KMS-11 (cell line): ENCODE results near the gene TLR1.

Experiments
- H2AFZ ChIP-seq: fragments of 200-600 bp; sonication (generic); 2 replicates; pipeline ENCODE4 v1.6.1; 2016; ENCODE audit warnings: antibody characterized with exemption, mixed run types, low read depth
- H3K27ac ChIP-seq: fragments of 200-600 bp; sonication (generic); 2 replicates; pipeline ENCODE4 v1.6.1; 2016; ENCODE audit warnings: mild to moderate bottlenecking, mixed run types
- H3K27me3 ChIP-seq: fragments of 200-600 bp; sonication (generic); 2 replicates; pipeline ENCODE4 v1.6.1; 2017; ENCODE audit warnings: mild to moderate bottlenecking, low read depth, mixed run types, moderate library complexity; ENCODE audit not compliant: insufficient read depth
- H3K36me3 ChIP-seq: fragments of 200-600 bp; sonication (generic); 2 replicates; pipeline ENCODE4 v1.6.1; 2017; ENCODE audit warnings: mild to moderate bottlenecking, mixed run types; ENCODE audit not compliant: insufficient read depth
- H3K4me1 ChIP-seq: fragments of 200-600 bp; sonication (generic); 2 replicates; pipeline ENCODE4 v1.6.1; 2016; ENCODE audit warnings: mild to moderate bottlenecking, low read depth, mixed run types; ENCODE audit not compliant: poor library complexity, severe bottlenecking
- H3K4me2 ChIP-seq: fragments of 200-600 bp; sonication (generic); 2 replicates; pipeline ENCODE4 v1.7.0; 2016; ENCODE audit warnings: mild to moderate bottlenecking, mixed run types
- H3K4me3 ChIP-seq: fragments of 200-600 bp; sonication (generic); IDR thresholded peaks from 2 replicates; pipeline ENCODE4 v1.6.1; 2017; ENCODE audit warnings: low read depth, low read length, mixed read lengths; ENCODE audit not compliant: insufficient read depth
- H3K79me2 ChIP-seq: fragments of 200-600 bp; sonication (generic); 2 replicates; pipeline ENCODE4 v1.6.1; 2016; ENCODE audit warnings: low read depth, mixed run types; ENCODE audit not compliant: insufficient read depth
- H3K9ac ChIP-seq: fragments of 200-600 bp; sonication (generic); 2 replicates; pipeline ENCODE4 v1.6.1; 2016; ENCODE audit warnings: mild to moderate bottlenecking, mixed run types
- H4K20me1 ChIP-seq: fragments of 200-600 bp; sonication (generic); 2 replicates; pipeline ENCODE4 v1.6.1; 2016; ENCODE audit warnings: mild to moderate bottlenecking, mixed run types; ENCODE audit not compliant: insufficient read depth
- CTCF ChIP-seq: fragments of 200-600 bp; sonication (generic); conservative IDR thresholded peaks from 2 replicates; pipeline ENCODE4 v1.6.1; 2017; ENCODE audit warnings: low read depth, mild to moderate bottlenecking, antibody characterized with exemption, low read length, moderate library complexity, mixed read lengths

Gene TLR1

GRCh38 chr4:38757945-38758600 lies 46.5 kb downstream of the TLR1 start:
- Histone ChIP-seq H3K4me2 (no peak overlapping the region), H3K9ac (no peak overlapping the region), H3K27ac (no peak overlapping the region), H3K36me3 (no peaks in the 10 kb centered on the region), H4K20me1 (no peaks in the 10 kb centered on the region), H3K4me3 (no peak overlapping the region), H3K4me1 (no peaks in the 10 kb centered on the region), H3K79me2 (no peaks in the 10 kb centered on the region), H3K27me3 (no peaks in the 10 kb centered on the region), H2AFZ (no peak overlapping the region)
- TF ChIP-seq CTCF, result peak; percentile 50

DNA sequence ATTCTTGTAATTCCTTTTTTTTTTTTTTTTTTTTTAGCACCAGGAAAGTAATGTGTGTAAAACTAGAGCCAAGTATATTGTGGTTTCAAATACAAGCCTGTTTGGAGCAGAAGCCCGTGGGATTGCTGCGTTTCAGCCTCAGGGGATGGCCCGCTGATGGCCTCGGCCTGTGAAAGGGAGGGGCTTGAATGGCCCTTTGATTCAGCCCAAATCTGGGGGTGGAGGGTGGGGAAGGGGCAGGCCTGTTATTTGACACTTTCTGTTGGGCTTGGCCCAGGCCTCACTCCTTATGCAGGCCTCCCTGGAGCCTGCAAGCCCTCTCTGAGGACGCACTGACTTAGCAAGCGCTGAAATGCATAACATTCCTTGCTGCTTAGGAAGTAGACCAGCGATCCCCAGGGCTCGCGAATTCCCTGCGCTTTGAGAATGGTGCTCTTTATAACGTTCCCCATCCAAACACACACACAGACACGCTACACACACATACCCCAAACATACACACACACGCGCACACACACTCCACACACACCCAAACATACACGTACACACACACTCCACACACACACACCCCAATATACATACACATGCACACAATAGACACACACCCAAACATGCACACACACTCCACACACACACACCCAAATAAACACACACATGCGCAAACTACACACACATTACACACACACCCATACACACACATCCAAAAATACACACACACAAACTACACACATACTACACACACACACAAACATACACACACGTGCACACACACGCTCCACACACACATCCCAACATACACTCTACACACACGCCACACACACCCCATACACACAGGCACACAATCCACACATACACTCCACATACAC lies 51.4 kb downstream of the TLR1 start:
- H3K36me3 ChIP-seq, result no peaks in the 10 kb centered on the region
- no peak overlapping the region for H3K27ac ChIP-seq
- H3K4me1 ChIP-seq, result no peaks in the 10 kb centered on the region
- no peak overlapping the region for H3K9ac ChIP-seq
- TF ChIP-seq CTCF, result no peak
- H4K20me1 ChIP-seq, result no peaks in the 10 kb centered on the region
- H3K79me2 ChIP-seq, result no peaks in the 10 kb centered on the region
- no peak overlapping the region for H3K4me3 ChIP-seq
- H3K4me2 ChIP-seq, result no peak overlapping the region
- no peak overlapping the region for H2AFZ ChIP-seq
- H3K27me3 ChIP-seq, result no peaks in the 10 kb centered on the region

GRCh38 chr4:38752372-38752940 lies 52.1 kb downstream of the TLR1 start:
- Histone ChIP-seq H3K4me1 (no peaks in the 10 kb centered on the region), H3K4me2 (no peak overlapping the region), H3K27me3 (no peaks in the 10 kb centered on the region), H2AFZ (no peak overlapping the region), H3K9ac (no peak overlapping the region), H3K79me2 (no peaks in the 10 kb centered on the region), H4K20me1 (no peaks in the 10 kb centered on the region), H3K27ac (no peak overlapping the region), H3K4me3 (no peak overlapping the region), H3K36me3 (no peaks in the 10 kb centered on the region)
- no peak for TF ChIP-seq CTCF

DNA sequence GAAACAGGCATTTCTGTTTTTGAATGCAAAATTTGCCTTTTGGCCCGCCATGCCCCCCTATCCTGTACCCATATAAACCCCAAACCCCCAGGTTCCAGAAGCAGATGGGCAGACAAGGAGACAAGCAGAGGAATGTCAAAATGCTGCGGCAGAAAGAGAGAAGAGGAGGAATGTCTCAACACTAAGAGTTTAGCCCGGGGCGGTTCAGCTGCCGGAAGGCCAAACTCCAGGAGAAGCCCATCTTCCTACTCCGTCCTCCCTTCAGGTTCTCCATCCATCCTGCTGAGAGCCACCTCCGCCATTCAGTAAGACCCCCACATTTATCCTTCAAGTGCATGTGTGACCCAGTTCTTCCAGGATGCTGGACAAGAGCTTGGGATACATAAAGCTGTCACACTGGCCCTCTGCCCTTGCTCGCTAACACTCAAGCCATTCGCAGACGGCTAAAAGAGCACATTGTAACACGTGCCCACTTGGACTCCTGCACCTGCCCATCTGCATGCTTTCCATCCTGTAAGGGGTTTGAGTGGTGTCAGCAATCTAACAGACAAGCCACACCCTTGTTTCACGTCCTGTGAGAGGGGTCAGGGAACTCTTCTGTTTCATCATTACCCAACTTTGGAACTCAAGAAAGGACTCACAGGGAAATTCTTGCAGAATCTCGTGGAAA lies 53.1 kb downstream of the TLR1 start:
- H3K4me2 ChIP-seq, result no peak overlapping the region
- no peak overlapping the region for H3K4me3 ChIP-seq
- no peak overlapping the region for H3K9ac ChIP-seq
- no peaks in the 10 kb centered on the region for H3K4me1 ChIP-seq
- H3K79me2 ChIP-seq, result no peaks in the 10 kb centered on the region
- no peaks in the 10 kb centered on the region for H3K36me3 ChIP-seq
- no peak for TF ChIP-seq CTCF
- no peaks in the 10 kb centered on the region for H3K27me3 ChIP-seq
- H4K20me1 ChIP-seq, result no peaks in the 10 kb centered on the region
- H2AFZ ChIP-seq, result no peak overlapping the region
- no peak overlapping the region for H3K27ac ChIP-seq
